ENCODE measurements around the gene C6orf15.

Gene C6orf15

GRCh38 chr6:31126396-31127175 is 14.2 kb upstream of the C6orf15 start:
- Mint-ChIP-seq H3K9me3 (no peaks in the 10 kb centered on the region), H3K4me3 (no peak overlapping the region), H3K27ac (no peak overlapping the region), H3K36me3 (ENCODE audit: low read depth) (no peaks in the 10 kb centered on the region), H3K27me3 (ENCODE audit: low read depth, poor library complexity) (peaks cover 11% of the 10 kb centered on the region), H3K4me1 (peaks cover 26% of the 10 kb centered on the region)
- DNase-seq: no peak
- no peak for TF ChIP-seq CTCF (IDR thresholded peaks at IDR 0.05)

GRCh38 chr6:31125586-31126363 is 13.4 kb upstream of the C6orf15 start:
- DNase-seq: no peak
- no peak overlapping the region for H3K4me3 Mint-ChIP-seq
- H3K36me3 Mint-ChIP-seq (ENCODE audit: low read depth): no peaks in the 10 kb centered on the region
- no peak overlapping the region for H3K27ac Mint-ChIP-seq
- peaks cover 26% of the 10 kb centered on the region for H3K4me1 Mint-ChIP-seq
- peaks cover 11% of the 10 kb centered on the region for H3K27me3 Mint-ChIP-seq (ENCODE audit: low read depth, poor library complexity)
- TF ChIP-seq CTCF (IDR thresholded peaks at IDR 0.05): no peak
- H3K9me3 Mint-ChIP-seq: no peaks in the 10 kb centered on the region

- Mint-ChIP-seq H3K4me3 (no peak overlapping the region), H3K27me3 (ENCODE audit: low read depth, poor library complexity) (peaks cover 11% of the 10 kb centered on the region), H3K36me3 (ENCODE audit: low read depth) (no peaks in the 10 kb centered on the region), H3K27ac (no peak overlapping the region), H3K9me3 (no peaks in the 10 kb centered on the region), H3K4me1 (peaks cover 26% of the 10 kb centered on the region)
- TF ChIP-seq CTCF (IDR thresholded peaks at IDR 0.05): no peak
- no peak for DNase-seq
Measured at GRCh38 chr6:31125162-31125561, 12.8 kb upstream of the C6orf15 start.

- H3K27ac Mint-ChIP-seq: no peak overlapping the region
- peaks cover 4% of the 10 kb centered on the region for H3K27me3 Mint-ChIP-seq (ENCODE audit: low read depth, poor library complexity)
- no peak overlapping the region for H3K4me3 Mint-ChIP-seq
- DNase-seq: no peak
- H3K4me1 Mint-ChIP-seq: peaks cover 26% of the 10 kb centered on the region
- no peak for TF ChIP-seq CTCF (IDR thresholded peaks at IDR 0.05)
- H3K36me3 Mint-ChIP-seq (ENCODE audit: low read depth): no peaks in the 10 kb centered on the region
- H3K9me3 Mint-ChIP-seq: no peaks in the 10 kb centered on the region
Measured at GRCh38 chr6:31122791-31123706, 10.7 kb upstream of the C6orf15 start.

GRCh38 chr6:31121131-31121790 is 8.9 kb upstream of the C6orf15 start:
- Mint-ChIP-seq H3K27ac (peak overlapping the region; percentile 34), H3K4me3 (no peak overlapping the region), H3K27me3 (ENCODE audit: low read depth, poor library complexity) (peaks cover 3% of the 10 kb centered on the region), H3K9me3 (no peaks in the 10 kb centered on the region), H3K36me3 (ENCODE audit: low read depth) (no peaks in the 10 kb centered on the region), H3K4me1 (peaks cover 31% of the 10 kb centered on the region)
- DNase-seq: no peak
- no peak for TF ChIP-seq CTCF (IDR thresholded peaks at IDR 0.05)
